A673 (cell line): ENCODE measurements around the gene MRPL42.

Source experiments
- EZH2 ChIP-seq: fragments of 200-600 bp; sonication (generic); IDR thresholded peaks from 2 replicates; pipeline ENCODE4 v1.6.1; 2017; ENCODE audit warnings: borderline replicate concordance, low read depth, mild to moderate bottlenecking, mixed read lengths, antibody characterized with exemption, low read length; ENCODE audit not compliant: poor library complexity, severe bottlenecking
- TF ChIP-seq, protein P1 (sequence below): fragments of 300-800, 200-600 bp; sonication (generic); conservative IDR thresholded peaks from 2 replicates; pipeline ENCODE4 v1.5.1; 2017; ENCODE audit warnings: low read depth, mild to moderate bottlenecking, antibody characterized with exemption, low read length, moderate library complexity, mixed read lengths

DNA sequence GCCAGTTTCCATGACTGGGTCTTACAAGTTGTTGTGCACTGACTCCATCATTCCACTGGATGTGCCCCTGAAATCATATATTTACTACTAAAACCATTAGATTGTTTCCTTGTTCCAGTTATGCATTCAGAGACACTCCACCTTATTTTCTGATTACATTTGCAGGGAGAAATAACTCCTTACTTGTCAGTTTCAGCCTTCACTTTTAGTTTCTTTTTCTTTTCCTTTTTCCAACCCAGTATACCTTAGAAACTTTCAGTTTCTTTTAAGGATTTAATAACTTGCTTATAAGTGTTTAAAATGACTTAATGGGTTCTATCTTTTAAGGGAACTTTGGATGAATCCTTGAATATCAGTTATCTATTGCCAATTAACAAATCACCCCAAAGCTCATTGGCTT, 39.9 kb downstream of the MRPL42 start:
- TF ChIP-seq, protein P1, sequence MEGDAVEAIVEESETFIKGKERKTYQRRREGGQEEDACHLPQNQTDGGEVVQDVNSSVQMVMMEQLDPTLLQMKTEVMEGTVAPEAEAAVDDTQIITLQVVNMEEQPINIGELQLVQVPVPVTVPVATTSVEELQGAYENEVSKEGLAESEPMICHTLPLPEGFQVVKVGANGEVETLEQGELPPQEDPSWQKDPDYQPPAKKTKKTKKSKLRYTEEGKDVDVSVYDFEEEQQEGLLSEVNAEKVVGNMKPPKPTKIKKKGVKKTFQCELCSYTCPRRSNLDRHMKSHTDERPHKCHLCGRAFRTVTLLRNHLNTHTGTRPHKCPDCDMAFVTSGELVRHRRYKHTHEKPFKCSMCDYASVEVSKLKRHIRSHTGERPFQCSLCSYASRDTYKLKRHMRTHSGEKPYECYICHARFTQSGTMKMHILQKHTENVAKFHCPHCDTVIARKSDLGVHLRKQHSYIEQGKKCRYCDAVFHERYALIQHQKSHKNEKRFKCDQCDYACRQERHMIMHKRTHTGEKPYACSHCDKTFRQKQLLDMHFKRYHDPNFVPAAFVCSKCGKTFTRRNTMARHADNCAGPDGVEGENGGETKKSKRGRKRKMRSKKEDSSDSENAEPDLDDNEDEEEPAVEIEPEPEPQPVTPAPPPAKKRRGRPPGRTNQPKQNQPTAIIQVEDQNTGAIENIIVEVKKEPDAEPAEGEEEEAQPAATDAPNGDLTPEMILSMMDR, result no peak
- TF ChIP-seq EZH2, result no peak
